HEK293 (cell line): ENCODE measurements around the gene SNAPC4.

Source experiments
- CTCF ChIA-PET: fragments of 350-600 bp; formaldehyde crosslinking; extraction: SDS; loops from one replicate; lab custom pipeline; 2021; ENCODE audit warnings: antibody characterized with exemption; lab: Yijun Ruan, JAX
- POLR2A ChIA-PET: fragments of 300-600 bp; formaldehyde crosslinking; extraction: SDS; loops from one replicate; lab custom pipeline; 2020; ENCODE audit warnings: antibody characterized with exemption, inconsistent platforms; lab: Yijun Ruan, JAX
- H3K27ac ChIP-seq: fragments of 200-500 bp; sonication (Bioruptor generic); 2 replicates; pipeline ENCODE4 v1.5.1; 2014; ENCODE audit warnings: low read depth, low read length, control low read depth, inconsistent platforms; ENCODE audit errors: extremely low read depth
- H3K36me3 ChIP-seq, 2 experiments: fragments of 200-500 bp in 1 of 2; sonication (Bioruptor generic) in 1 of 2; 1 replicate in 1 of 2; 2 replicates in 1 of 2; pipeline ENCODE4 v1.5.1; 2014 to 2017; ENCODE audit warnings: inconsistent platforms in 2 of 2, low read length in 2 of 2; ENCODE audit not compliant: control insufficient read depth in 2 of 2, insufficient read depth in 1 of 2
- H3K4me1 ChIP-seq: fragments of 200-500 bp; sonication (Bioruptor generic); 2 replicates; pipeline ENCODE4 v1.5.1; 2014; ENCODE audit warnings: mild to moderate bottlenecking, low read length, inconsistent platforms; ENCODE audit not compliant: control insufficient read depth, insufficient read depth
- H3K4me3 ChIP-seq: 2 replicates; pipeline ENCODE4 v1.5.1; 2011; ENCODE audit warnings: low read depth, mild to moderate bottlenecking, control low read depth, low read length, moderate library complexity
- H3K9me3 ChIP-seq: fragments of 200-500 bp; sonication (Bioruptor generic); 2 replicates; pipeline ENCODE4 v1.5.1; 2014; ENCODE audit warnings: low read depth, low read length, inconsistent platforms; ENCODE audit not compliant: control insufficient read depth, insufficient read depth
- GLIS1 ChIP-seq: fragments of 450-650 bp; formaldehyde crosslinking; IDR thresholded peaks from 2 replicates; pipeline ENCODE4 v1.5.1; 2016; ENCODE audit warnings: missing biosample characterization, missing genetic modification characterization
- GLIS2 ChIP-seq: fragments of 450-650 bp; formaldehyde crosslinking; IDR thresholded peaks from 2 replicates; pipeline ENCODE4 v1.5.1; 2016; ENCODE audit warnings: missing biosample characterization, missing genetic modification characterization
- KLF1 ChIP-seq: fragments of 450-650 bp; formaldehyde crosslinking; IDR thresholded peaks from 2 replicates; pipeline ENCODE4 v1.5.1; 2016; ENCODE audit warnings: missing biosample characterization, missing genetic modification characterization
- SCRT2 ChIP-seq: fragments of 450-650 bp; formaldehyde crosslinking; IDR thresholded peaks from 2 replicates; pipeline ENCODE4 v1.5.1; 2016; ENCODE audit warnings: missing biosample characterization, missing genetic modification characterization
- TSHZ1 ChIP-seq: fragments of 450-650 bp; formaldehyde crosslinking; IDR thresholded peaks from 2 replicates; pipeline ENCODE4 v1.5.1; 2016; ENCODE audit warnings: missing biosample characterization, missing genetic modification characterization, borderline replicate concordance
- ZBTB44 ChIP-seq: fragments of 450-650 bp; IDR thresholded peaks from 2 replicates; pipeline ENCODE4 v1.5.1; 2018; ENCODE audit warnings: missing biosample characterization, mild to moderate bottlenecking, missing genetic modification characterization
- ZNF37A ChIP-seq: fragments of 450-650 bp; IDR thresholded peaks from 2 replicates; pipeline ENCODE4 v1.5.1; 2018; ENCODE audit warnings: missing biosample characterization, missing genetic modification characterization
- ZNF488 ChIP-seq: fragments of 450-650 bp; formaldehyde crosslinking; IDR thresholded peaks from 2 replicates; pipeline ENCODE4 v1.5.1; 2016; ENCODE audit warnings: missing biosample characterization, missing genetic modification characterization
- ZNF624 ChIP-seq: fragments of 450-650 bp; formaldehyde crosslinking; IDR thresholded peaks from 2 replicates; pipeline ENCODE4 v1.5.1; 2017; ENCODE audit warnings: missing biosample characterization, missing genetic modification characterization
- ZNF747 ChIP-seq: fragments of 450-650 bp; formaldehyde crosslinking; IDR thresholded peaks from 2 replicates; pipeline ENCODE4 v1.5.1; 2016; ENCODE audit warnings: missing biosample characterization, missing genetic modification characterization

The SNAPC4 gene

GRCh38 chr9:136392538-136393449 is 7.2 kb downstream of the SNAPC4 start:
- TF ChIP-seq SCRT2 (tag by site-specific recombination) (0 out of 2 replicates have a peak, but pooled peaks have one; percentile 1), ZNF624 (tag by site-specific recombination) (no peak), GLIS2 (tag by site-specific recombination) (0 out of 2 replicates have a peak, but pooled peaks have one; percentile 26), GLIS1 (tag by site-specific recombination) (peak; percentile 62), ZNF747 (tag by site-specific recombination) (no peak), ZNF488 (tag by site-specific recombination) (no peak), KLF1 (tag by site-specific recombination) (peak; percentile 53), ZNF37A (no peak)
- Histone ChIP-seq H3K9me3 (no peaks in the 10 kb centered on the region), H3K4me1 (no peaks in the 10 kb centered on the region), H3K4me3 (no peak overlapping the region), H3K36me3 (peaks cover 14 to 92% of the 10 kb centered on the region in 2 experiments), H3K27ac (no peak overlapping the region)
- ChIA-PET POLR2A (interaction anchor here (1.1 to 1.3 kb wide), 4 partner anchors 15 to 39 kb away, joined by 3 to 5 read pairs (median 3); partner anchors contain the start of gene DNLZ), CTCF (interaction anchor here (1.1 to 5.1 kb wide), 3 partner anchors 9 to 279 kb away, joined by 4 to 23 read pairs (median 5); no protein-coding TSS in a partner anchor)

GRCh38 chr9:136391737-136392537 is 8.0 kb downstream of the SNAPC4 start:
- Histone ChIP-seq H3K4me1 (no peaks in the 10 kb centered on the region), H3K9me3 (no peaks in the 10 kb centered on the region), H3K4me3 (no peak overlapping the region)
- TF ChIP-seq SCRT2 (tag by site-specific recombination), result peak; percentile 46; the same call in 1 of the 2 replicates
- TF ChIP-seq TSHZ1 (tag by site-specific recombination), result no peak
- TF ChIP-seq, all 188 proteins: peak for 1
- Histone ChIP-seq H3K36me3 (peaks cover 11 to 94% of the 10 kb centered on the region in 2 experiments), H3K27ac (no peak overlapping the region)
- POLR2A ChIA-PET, result interaction anchor here (1.2 to 1.3 kb wide), 3 partner anchors 14 to 62 kb away, joined by 3 to 5 read pairs (median 4); partner anchors contain the start of gene DNLZ
- CTCF ChIA-PET, result interaction anchor here (1.1 to 5.1 kb wide), 5 partner anchors 10 to 280 kb away, joined by 4 to 23 read pairs (median 5); partner anchors contain the start of gene DNLZ

GRCh38 chr9:136389396-136389795 is 10.6 kb downstream of the SNAPC4 start:
- POLR2A ChIA-PET, result interaction anchor here (0.6 to 2.0 kb wide), 5 partner anchors 8 to 266 kb away, joined by 3 to 8 read pairs (median 4); no protein-coding TSS in a partner anchor

More at GRCh38 chr9:136389396-136389795, 10.6 kb downstream of the SNAPC4 start:
- TF ChIP-seq ZBTB44, result no peak
- TF ChIP-seq KLF1 (tag by site-specific recombination), result peak; percentile 86
- no peak overlapping the region for H3K4me3 ChIP-seq
- H3K4me1 ChIP-seq, result no peaks in the 10 kb centered on the region
- CTCF ChIA-PET, result interaction anchor here (1.2 to 5.1 kb wide), 3 partner anchors 12 to 50 kb away, joined by 4 to 23 read pairs (median 8); partner anchors contain the start of gene DNLZ
- no peak overlapping the region for H3K27ac ChIP-seq
- H3K9me3 ChIP-seq, result no peaks in the 10 kb centered on the region
- H3K36me3 ChIP-seq, result peaks cover 16 to 92% of the 10 kb centered on the region in 2 experiments
